Measurements from ENCODE around the gene PPIL6.

Gene PPIL6

GRCh38 chr6:109441069-109441816 is 815 bp upstream of the PPIL6 start:
- no peak overlapping the region for H4K8ac ChIP-seq (ENCODE audit: low read depth, low read length)
- DNase-seq = peak; percentile 87
- peak overlapping the region; percentile 63 for H3K27ac ChIP-seq (ENCODE audit: low read depth, low read length)
- peak overlapping the region; percentile 88 for H3K18ac ChIP-seq (ENCODE audit: low read length)
- H3K79me2 ChIP-seq (ENCODE audit: control insufficient read depth, insufficient read depth, low read length) = no peaks in the 10 kb centered on the region
- H3K4me1 ChIP-seq (ENCODE audit: control insufficient read depth, low read depth, low read length) = peaks cover 5% of the 10 kb centered on the region
- peak overlapping the region; percentile 80 for H3K9ac ChIP-seq (ENCODE audit: low read length)
- H2BK5ac ChIP-seq (ENCODE audit: low read length) = peak overlapping the region; percentile 31
- H3K4ac ChIP-seq (ENCODE audit: low read depth, low read length) = no peak overlapping the region
- no peak overlapping the region for H2BK15ac ChIP-seq (replicated peaks; ENCODE audit: low read depth)
- no peak overlapping the region for H2BK120ac ChIP-seq (ENCODE audit: low read depth, low read length)
- H3K56ac ChIP-seq (ENCODE audit: low read length) = peak overlapping the region; percentile 92
- WGBS (ENCODE audit: extremely low coverage, insufficient coverage, low lambda C conversion rate) = no CpG with 5 or more reads among the region's 31 CpGs
- H3K36me3 ChIP-seq (ENCODE audit: control insufficient read depth, insufficient read depth, low read length) = peaks cover 11% of the 10 kb centered on the region
- no peak overlapping the region for H4K5ac ChIP-seq (ENCODE audit: low read length)
- H2AK5ac ChIP-seq (ENCODE audit: low read length) = no peak overlapping the region
- H3K4me3 ChIP-seq (ENCODE audit: low read length) = peak overlapping the region; percentile 70
- H3K4me2 ChIP-seq (ENCODE audit: low read length) = peak overlapping the region; percentile 95
- no peak overlapping the region for H3K23ac ChIP-seq (ENCODE audit: low read length)
- peaks cover 3% of the 10 kb centered on the region for H3K79me1 ChIP-seq (ENCODE audit: low read length)
- H3K27me3 ChIP-seq (ENCODE audit: insufficient read depth, low read length, poor library complexity) = no peaks in the 10 kb centered on the region

GRCh38 chr6:109436041-109436440 is 4.4 kb downstream of the PPIL6 start:
- no peaks in the 10 kb centered on the region for H3K79me1 ChIP-seq (ENCODE audit: low read length)
- no peak overlapping the region for H4K5ac ChIP-seq (ENCODE audit: low read length)
- H2BK5ac ChIP-seq (ENCODE audit: low read length) = no peak overlapping the region
- H3K27me3 ChIP-seq (ENCODE audit: insufficient read depth, low read length, poor library complexity) = no peaks in the 10 kb centered on the region
- no peak overlapping the region for H3K27ac ChIP-seq (ENCODE audit: low read depth, low read length)
- H3K9ac ChIP-seq (ENCODE audit: low read length) = no peak overlapping the region
- no peak overlapping the region for H2AK5ac ChIP-seq (ENCODE audit: low read length)
- WGBS (ENCODE audit: extremely low coverage, insufficient coverage, low lambda C conversion rate) = no CpG with 5 or more reads among the region's 5 CpGs
- no peak overlapping the region for H3K56ac ChIP-seq (ENCODE audit: low read length)
- no peak overlapping the region for H3K4ac ChIP-seq (ENCODE audit: low read depth, low read length)
- no peak overlapping the region for H4K8ac ChIP-seq (ENCODE audit: low read depth, low read length)
- no peaks in the 10 kb centered on the region for H3K36me3 ChIP-seq (ENCODE audit: control insufficient read depth, insufficient read depth, low read length)
- no peak overlapping the region for H3K18ac ChIP-seq (ENCODE audit: low read length)
- H3K4me2 ChIP-seq (ENCODE audit: low read length) = no peak overlapping the region
- no peak overlapping the region for H2BK15ac ChIP-seq (replicated peaks; ENCODE audit: low read depth)
- H3K79me2 ChIP-seq (ENCODE audit: control insufficient read depth, insufficient read depth, low read length) = no peaks in the 10 kb centered on the region
- H3K4me1 ChIP-seq (ENCODE audit: control insufficient read depth, low read depth, low read length) = no peaks in the 10 kb centered on the region
- no peak overlapping the region for H3K4me3 ChIP-seq (ENCODE audit: low read length)
- DNase-seq = no peak
- H2BK120ac ChIP-seq (ENCODE audit: low read depth, low read length) = no peak overlapping the region
- no peak overlapping the region for H3K23ac ChIP-seq (ENCODE audit: low read length)

GRCh38 chr6:109434456-109434855 is 6.0 kb downstream of the PPIL6 start:
- H3K79me2 ChIP-seq (ENCODE audit: control insufficient read depth, insufficient read depth, low read length) = no peaks in the 10 kb centered on the region
- no peaks in the 10 kb centered on the region for H3K4me1 ChIP-seq (ENCODE audit: control insufficient read depth, low read depth, low read length)
- H3K18ac ChIP-seq (ENCODE audit: low read length) = no peak overlapping the region
- no peak overlapping the region for H2BK5ac ChIP-seq (ENCODE audit: low read length)
- no peak overlapping the region for H2AK5ac ChIP-seq (ENCODE audit: low read length)
- H3K4me2 ChIP-seq (ENCODE audit: low read length) = no peak overlapping the region
- no peaks in the 10 kb centered on the region for H3K36me3 ChIP-seq (ENCODE audit: control insufficient read depth, insufficient read depth, low read length)
- H4K8ac ChIP-seq (ENCODE audit: low read depth, low read length) = no peak overlapping the region
- no peak overlapping the region for H3K56ac ChIP-seq (ENCODE audit: low read length)
- no peak overlapping the region for H2BK15ac ChIP-seq (replicated peaks; ENCODE audit: low read depth)
- no peak overlapping the region for H2BK120ac ChIP-seq (ENCODE audit: low read depth, low read length)
- H3K4ac ChIP-seq (ENCODE audit: low read depth, low read length) = no peak overlapping the region
- no peak overlapping the region for H3K27ac ChIP-seq (ENCODE audit: low read depth, low read length)
- no peak for DNase-seq
- H3K9ac ChIP-seq (ENCODE audit: low read length) = no peak overlapping the region
- no peak overlapping the region for H4K5ac ChIP-seq (ENCODE audit: low read length)
- no CpG with 5 or more reads among the region's 2 CpGs for WGBS (ENCODE audit: extremely low coverage, insufficient coverage, low lambda C conversion rate)
- no peak overlapping the region for H3K23ac ChIP-seq (ENCODE audit: low read length)
- H3K27me3 ChIP-seq (ENCODE audit: insufficient read depth, low read length, poor library complexity) = no peaks in the 10 kb centered on the region
- no peaks in the 10 kb centered on the region for H3K79me1 ChIP-seq (ENCODE audit: low read length)
- no peak overlapping the region for H3K4me3 ChIP-seq (ENCODE audit: low read length)

DNA sequence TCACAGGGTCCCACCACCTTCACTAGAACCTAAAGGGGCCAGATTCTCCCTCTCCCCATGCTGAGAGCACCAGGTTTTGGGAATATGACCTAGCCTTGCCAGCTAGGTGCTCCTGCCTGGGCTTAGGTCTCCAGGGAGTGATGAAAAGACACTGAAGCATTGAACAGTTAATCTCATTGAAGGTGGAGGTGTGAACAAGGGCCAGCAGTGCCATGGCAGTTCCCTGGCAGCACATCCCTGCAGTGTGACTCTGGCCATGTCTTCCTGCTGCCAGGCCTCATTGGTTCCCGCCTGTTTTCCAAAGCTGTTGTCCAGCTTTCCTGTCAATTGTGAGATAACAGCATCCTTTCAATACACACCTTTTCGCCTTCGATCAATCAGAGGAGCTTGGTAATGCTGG is 10.9 kb downstream of the PPIL6 start:
- H3K56ac ChIP-seq (ENCODE audit: low read length) = no peak overlapping the region
- H3K27ac ChIP-seq (ENCODE audit: low read depth, low read length) = no peak overlapping the region
- H3K79me2 ChIP-seq (ENCODE audit: control insufficient read depth, insufficient read depth, low read length) = no peaks in the 10 kb centered on the region
- H3K23ac ChIP-seq (ENCODE audit: low read length) = no peak overlapping the region
- H3K79me1 ChIP-seq (ENCODE audit: low read length) = no peaks in the 10 kb centered on the region
- H2BK120ac ChIP-seq (ENCODE audit: low read depth, low read length) = no peak overlapping the region
- no peak overlapping the region for H3K18ac ChIP-seq (ENCODE audit: low read length)
- H3K4me2 ChIP-seq (ENCODE audit: low read length) = no peak overlapping the region
- H3K4ac ChIP-seq (ENCODE audit: low read depth, low read length) = no peak overlapping the region
- H4K5ac ChIP-seq (ENCODE audit: low read length) = no peak overlapping the region
- no peak overlapping the region for H2AK5ac ChIP-seq (ENCODE audit: low read length)
- no peak overlapping the region for H4K8ac ChIP-seq (ENCODE audit: low read depth, low read length)
- H3K27me3 ChIP-seq (ENCODE audit: insufficient read depth, low read length, poor library complexity) = no peaks in the 10 kb centered on the region
- no peak for DNase-seq
- no peak overlapping the region for H2BK5ac ChIP-seq (ENCODE audit: low read length)
- H3K9ac ChIP-seq (ENCODE audit: low read length) = no peak overlapping the region
- H3K4me1 ChIP-seq (ENCODE audit: control insufficient read depth, low read depth, low read length) = no peaks in the 10 kb centered on the region
- H2BK15ac ChIP-seq (replicated peaks; ENCODE audit: low read depth) = no peak overlapping the region
- H3K4me3 ChIP-seq (ENCODE audit: low read length) = no peak overlapping the region
- WGBS (ENCODE audit: extremely low coverage, insufficient coverage, low lambda C conversion rate) = no CpG with 5 or more reads among the region's 3 CpGs
- H3K36me3 ChIP-seq (ENCODE audit: control insufficient read depth, insufficient read depth, low read length) = no peaks in the 10 kb centered on the region

GRCh38 chr6:109428889-109429477 is 11.4 kb downstream of the PPIL6 start:
- Histone ChIP-seq H4K8ac (ENCODE audit: low read depth, low read length) (no peak overlapping the region), H3K27ac (ENCODE audit: low read depth, low read length) (no peak overlapping the region), H3K4ac (ENCODE audit: low read depth, low read length) (no peak overlapping the region), H2BK15ac (replicated peaks; ENCODE audit: low read depth) (no peak overlapping the region), H3K4me1 (ENCODE audit: control insufficient read depth, low read depth, low read length) (no peaks in the 10 kb centered on the region), H3K36me3 (ENCODE audit: control insufficient read depth, insufficient read depth, low read length) (no peaks in the 10 kb centered on the region), H3K4me2 (ENCODE audit: low read length) (no peak overlapping the region), H2BK120ac (ENCODE audit: low read depth, low read length) (no peak overlapping the region), H3K9ac (ENCODE audit: low read length) (no peak overlapping the region), H3K18ac (ENCODE audit: low read length) (no peak overlapping the region), H3K79me1 (ENCODE audit: low read length) (no peaks in the 10 kb centered on the region), H3K56ac (ENCODE audit: low read length) (no peak overlapping the region), H3K4me3 (ENCODE audit: low read length) (no peak overlapping the region), H2BK5ac (ENCODE audit: low read length) (no peak overlapping the region), H3K79me2 (ENCODE audit: control insufficient read depth, insufficient read depth, low read length) (no peaks in the 10 kb centered on the region), H3K23ac (ENCODE audit: low read length) (no peak overlapping the region), H4K5ac (ENCODE audit: low read length) (no peak overlapping the region), H2AK5ac (ENCODE audit: low read length) (no peak overlapping the region), H3K27me3 (ENCODE audit: insufficient read depth, low read length, poor library complexity) (no peaks in the 10 kb centered on the region)
- DNase-seq = no peak
- no CpG with 5 or more reads among the region's 7 CpGs for whole genome bisulfite sequencing (ENCODE audit: extremely low coverage, insufficient coverage, low lambda C conversion rate)

Data from mesendoderm (in vitro differentiated cells).